Activated naive CD4-positive, alpha-beta T cell treated with anti-CD3 and anti-CD28 coated beads, Interleukin-2, amount 50 U/mL, for 24 hours (primary cell): ENCODE measurements around the gene UQCRC1.

Source experiments
- H3K27ac Mint-ChIP-seq: one replicate; pipeline ENCODE4 v1.8.0; 2021; ENCODE audit warnings: mild to moderate bottlenecking, mixed read lengths
- H3K27me3 Mint-ChIP-seq: one replicate; pipeline ENCODE4 v1.8.0; 2021; ENCODE audit warnings: mixed read lengths
- H3K36me3 Mint-ChIP-seq: one replicate; pipeline ENCODE4 v1.8.0; 2021; ENCODE audit warnings: mixed read lengths
- H3K4me1 Mint-ChIP-seq: one replicate; pipeline ENCODE4 v1.8.0; 2021; ENCODE audit warnings: mixed read lengths
- H3K4me3 Mint-ChIP-seq: one replicate; pipeline ENCODE4 v1.8.0; 2021; ENCODE audit warnings: mild to moderate bottlenecking, mixed read lengths
- H3K9me3 Mint-ChIP-seq: one replicate; pipeline ENCODE4 v1.8.0; 2021; ENCODE audit warnings: mixed read lengths

The UQCRC1 gene

GRCh38 chr3:48621461-48621869 is 12.0 kb upstream of the UQCRC1 start, which contains the start of gene TMEM89:
TMEM89 (minus strand) TSS chr3:48621769; CDS start chr3:48621756, 13 bp downstream.
- Mint-ChIP-seq H3K27ac (no peak within 1 kb of the TSS), H3K4me3 (no peak within 1 kb of the TSS), H3K9me3 (no peaks in the 10 kb centered on the region), H3K36me3 (no peaks in the 10 kb centered on the region), H3K4me1 (peaks cover 12% of the 10 kb centered on the region), H3K27me3 (no peaks in the 10 kb centered on the region)

DNA sequence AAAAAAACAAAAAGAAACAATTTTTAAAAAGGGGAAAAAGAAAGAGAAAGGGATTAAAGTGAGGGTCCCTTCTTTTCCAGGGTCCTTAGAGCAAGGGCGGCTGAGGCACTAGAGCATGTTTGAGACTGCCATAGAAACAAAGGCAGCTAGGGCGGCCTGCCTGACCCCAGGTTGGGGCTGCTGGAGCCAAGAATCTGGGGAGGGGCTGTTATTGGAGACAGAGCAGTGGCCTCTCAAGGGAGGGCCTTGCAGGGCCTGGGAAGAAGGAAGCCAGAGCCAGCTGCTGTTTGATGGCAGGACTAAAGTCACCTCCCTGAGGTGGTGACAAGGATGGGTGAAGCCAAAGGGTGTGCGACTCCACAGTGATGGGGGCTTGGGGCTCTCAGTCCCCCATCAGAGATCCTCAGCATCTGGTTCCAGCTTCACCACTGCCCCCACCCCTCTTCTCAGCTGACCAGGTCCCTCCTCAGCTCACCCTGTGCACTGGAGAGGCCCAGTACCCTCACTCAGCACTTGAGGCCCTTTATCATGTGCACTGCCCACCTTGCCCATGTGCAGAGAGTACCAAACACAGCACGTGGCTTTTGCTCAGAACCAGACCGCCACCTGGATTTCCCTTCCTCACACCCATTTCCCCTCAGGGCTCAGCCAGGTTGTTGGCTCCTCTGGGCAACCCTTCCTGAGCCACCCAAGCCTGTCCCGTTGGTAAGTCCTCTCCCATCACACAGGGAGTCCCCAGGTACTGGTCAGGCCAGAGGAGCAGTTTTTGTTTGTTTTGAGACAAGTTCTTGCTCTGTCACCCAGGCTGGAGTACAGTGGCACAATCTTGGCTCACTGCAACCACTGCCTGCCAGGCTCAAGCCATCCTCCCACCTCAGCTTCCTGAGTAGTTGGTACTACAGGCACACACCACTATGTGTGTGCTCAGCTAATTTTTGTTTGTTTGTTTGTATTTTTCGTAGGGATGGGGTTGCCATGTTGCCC is 10.4 kb upstream of the UQCRC1 start:
- Mint-ChIP-seq H3K27me3 (no peaks in the 10 kb centered on the region), H3K27ac (no peak overlapping the region), H3K4me3 (no peak overlapping the region), H3K9me3 (no peaks in the 10 kb centered on the region), H3K36me3 (no peaks in the 10 kb centered on the region), H3K4me1 (peaks cover 10% of the 10 kb centered on the region)

- no peaks in the 10 kb centered on the region for H3K36me3 Mint-ChIP-seq
- H3K4me3 Mint-ChIP-seq, result no peak overlapping the region
- H3K27ac Mint-ChIP-seq, result no peak overlapping the region
- H3K27me3 Mint-ChIP-seq, result no peaks in the 10 kb centered on the region
- no peaks in the 10 kb centered on the region for H3K4me1 Mint-ChIP-seq
- no peaks in the 10 kb centered on the region for H3K9me3 Mint-ChIP-seq
Measured at GRCh38 chr3:48617559-48617958, 8.1 kb upstream of the UQCRC1 start.

DNA sequence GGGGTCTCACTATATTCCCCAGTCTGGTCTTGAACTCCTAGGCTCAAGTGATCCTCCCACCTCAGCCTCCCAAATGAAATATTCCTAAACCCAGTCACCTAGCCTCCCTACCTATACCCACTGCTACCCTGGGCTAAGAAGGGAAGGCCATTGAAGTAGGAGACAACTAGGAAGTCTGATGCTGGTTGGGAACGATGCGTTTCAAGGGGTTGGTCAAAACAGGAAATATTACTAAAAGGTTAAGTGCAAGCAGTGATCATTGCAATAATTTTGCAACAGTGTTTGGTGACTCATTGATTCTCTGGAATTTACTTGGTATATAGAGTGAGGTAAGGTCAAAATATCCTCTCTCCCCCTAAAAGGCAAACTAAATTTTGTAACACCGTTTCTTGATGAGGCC is 4.6 kb upstream of the UQCRC1 start:
- Mint-ChIP-seq H3K4me3 (no peak overlapping the region), H3K27ac (no peak overlapping the region), H3K9me3 (no peaks in the 10 kb centered on the region), H3K36me3 (peaks cover 1% of the 10 kb centered on the region), H3K27me3 (no peaks in the 10 kb centered on the region), H3K4me1 (peaks cover 5% of the 10 kb centered on the region)

DNA sequence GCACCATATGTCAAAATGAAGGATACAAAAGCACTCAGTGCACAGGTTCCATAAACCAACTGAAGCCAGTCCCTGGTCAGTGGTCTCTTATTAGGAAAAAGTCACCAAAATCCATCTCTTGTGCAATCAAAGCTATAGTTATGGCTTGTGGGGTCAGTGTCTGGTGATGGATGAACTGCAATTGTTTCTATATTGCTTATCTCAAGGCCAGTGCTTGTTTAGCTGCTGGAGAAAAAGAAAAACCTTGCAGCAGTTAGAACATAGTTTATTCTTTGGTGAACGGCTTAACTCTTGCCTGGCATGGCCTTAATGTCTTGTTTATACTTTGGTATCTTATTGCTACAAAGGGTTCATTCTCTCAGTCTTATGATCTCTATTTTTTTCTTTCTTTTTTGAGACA is 2.9 kb upstream of the UQCRC1 start:
- no peaks in the 10 kb centered on the region for H3K27me3 Mint-ChIP-seq
- H3K27ac Mint-ChIP-seq, result no peak overlapping the region
- H3K36me3 Mint-ChIP-seq, result peaks cover 4% of the 10 kb centered on the region
- no peaks in the 10 kb centered on the region for H3K9me3 Mint-ChIP-seq
- no peak overlapping the region for H3K4me3 Mint-ChIP-seq
- H3K4me1 Mint-ChIP-seq, result peaks cover 16% of the 10 kb centered on the region

DNA sequence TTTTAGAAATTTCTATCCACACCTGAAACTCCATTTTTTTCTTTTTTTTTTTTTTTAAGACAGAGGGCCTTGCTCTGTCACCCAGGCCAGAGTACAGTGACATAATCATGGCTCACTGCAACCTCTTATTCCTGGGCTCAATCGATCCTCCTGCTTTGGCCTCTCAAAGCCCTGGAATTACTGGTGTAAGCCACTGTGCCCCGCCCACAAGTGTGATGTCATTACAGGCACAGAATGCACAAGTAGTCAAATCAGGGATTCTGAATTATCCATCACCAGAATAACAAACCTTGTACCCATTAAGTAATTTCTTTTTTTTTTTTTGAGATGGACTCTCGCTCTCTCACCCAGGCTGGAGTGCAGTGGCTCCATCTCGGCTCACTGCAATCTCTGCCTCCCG is 1.9 kb downstream of the UQCRC1 start:
- Mint-ChIP-seq H3K9me3 (no peaks in the 10 kb centered on the region), H3K36me3 (peaks cover 10% of the 10 kb centered on the region), H3K27ac (no peak overlapping the region), H3K27me3 (no peaks in the 10 kb centered on the region), H3K4me1 (peaks cover 16% of the 10 kb centered on the region), H3K4me3 (no peak overlapping the region)

- no peaks in the 10 kb centered on the region for H3K4me1 Mint-ChIP-seq
- no peaks in the 10 kb centered on the region for H3K27me3 Mint-ChIP-seq
- H3K4me3 Mint-ChIP-seq, result no peak overlapping the region
- H3K36me3 Mint-ChIP-seq, result peaks cover 7% of the 10 kb centered on the region
- no peaks in the 10 kb centered on the region for H3K9me3 Mint-ChIP-seq
- no peak overlapping the region for H3K27ac Mint-ChIP-seq
Measured at GRCh38 chr3:48601622-48601994, 7.8 kb downstream of the UQCRC1 start.

DNA sequence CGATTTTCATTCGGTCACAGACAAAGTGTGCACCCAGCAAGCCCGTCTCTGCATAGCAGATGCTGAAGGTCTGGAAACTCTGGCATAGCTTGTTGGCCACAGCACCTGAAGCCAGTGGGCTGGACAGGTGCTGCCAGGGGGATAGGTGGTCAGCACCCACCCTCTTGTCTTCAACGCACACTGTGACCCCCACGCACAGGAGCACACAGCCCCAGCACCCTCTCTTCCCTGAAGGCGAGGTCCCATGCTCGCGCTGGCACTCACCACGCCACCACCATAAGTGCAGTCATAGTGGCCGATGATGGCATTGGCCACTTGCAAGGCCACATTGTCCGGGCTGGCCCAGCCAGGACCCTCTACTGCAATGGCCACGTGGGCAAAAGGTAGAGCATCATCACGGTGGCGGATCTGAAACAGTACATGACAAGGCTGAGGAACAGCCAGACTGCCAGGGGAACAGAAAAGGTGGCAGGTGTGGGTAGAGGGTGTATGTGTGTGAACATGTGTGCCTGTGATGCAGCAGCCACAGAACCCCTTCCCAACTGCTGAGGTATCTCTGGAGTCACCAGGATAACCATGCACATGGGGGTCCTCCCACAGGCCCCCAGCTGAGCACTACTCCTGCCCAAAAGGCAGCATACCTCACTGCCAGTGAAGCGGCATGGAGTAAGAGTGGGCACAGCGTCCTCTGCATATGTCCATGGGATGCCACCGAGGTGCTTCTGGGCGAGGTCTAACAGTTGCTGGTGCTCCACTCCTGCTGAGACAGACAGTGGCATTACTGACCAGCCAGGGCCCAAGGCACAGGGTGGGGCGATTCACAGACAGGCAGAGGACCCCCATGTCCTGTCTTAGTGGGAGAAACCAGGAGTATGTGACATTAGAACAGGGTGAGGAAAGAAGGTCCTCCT is 8.5 kb downstream of the UQCRC1 start:
- Mint-ChIP-seq H3K36me3 (peaks cover 7% of the 10 kb centered on the region), H3K4me3 (no peak overlapping the region), H3K27me3 (no peaks in the 10 kb centered on the region), H3K9me3 (no peaks in the 10 kb centered on the region), H3K27ac (no peak overlapping the region), H3K4me1 (no peaks in the 10 kb centered on the region)

DNA sequence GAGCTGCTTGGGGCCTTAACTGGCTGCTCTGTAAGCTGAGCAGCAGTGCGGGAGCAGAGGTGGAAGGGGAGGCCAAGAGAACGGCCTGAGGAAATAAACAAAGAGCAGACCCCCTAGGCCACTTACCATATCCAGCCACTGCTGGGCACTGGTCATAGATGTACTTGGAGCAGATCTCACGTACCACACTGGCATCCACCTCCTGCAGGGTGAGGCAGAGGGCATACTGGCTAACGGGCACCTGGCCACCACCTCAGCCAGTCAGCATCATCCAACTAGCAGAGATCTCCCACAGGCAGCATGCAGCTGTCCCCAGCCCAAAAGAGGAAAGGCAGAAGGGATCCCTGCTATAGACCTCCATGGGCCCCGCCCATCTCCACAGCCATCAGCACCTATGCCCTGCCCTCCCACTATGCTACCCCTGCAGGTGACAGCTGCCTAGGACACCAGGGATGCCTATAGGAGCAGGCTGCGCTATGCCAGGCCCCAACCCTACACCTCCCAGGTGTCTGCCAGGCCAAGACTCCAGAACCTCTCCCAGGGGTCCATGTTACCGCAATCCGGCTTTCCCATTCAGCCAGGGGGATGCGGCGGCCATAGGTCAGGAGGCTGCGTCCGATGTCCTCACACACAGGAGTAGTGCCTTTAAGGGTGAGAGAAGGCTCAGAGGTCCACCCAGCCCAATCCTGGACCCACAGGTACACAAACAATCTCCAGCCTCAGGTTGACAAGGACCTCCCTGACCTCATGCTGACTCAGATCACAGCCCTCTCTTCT is 9.7 kb downstream of the UQCRC1 start:
- Mint-ChIP-seq H3K27ac (no peak overlapping the region), H3K4me1 (no peaks in the 10 kb centered on the region), H3K27me3 (no peaks in the 10 kb centered on the region), H3K36me3 (peaks cover 7% of the 10 kb centered on the region), H3K9me3 (no peaks in the 10 kb centered on the region), H3K4me3 (no peak overlapping the region)

GRCh38 chr3:48599077-48599501 is 10.4 kb downstream of the UQCRC1 start:
- no peak overlapping the region for H3K27ac Mint-ChIP-seq
- no peak overlapping the region for H3K4me3 Mint-ChIP-seq
- H3K4me1 Mint-ChIP-seq, result no peaks in the 10 kb centered on the region
- H3K9me3 Mint-ChIP-seq, result no peaks in the 10 kb centered on the region
- peaks cover 6% of the 10 kb centered on the region for H3K36me3 Mint-ChIP-seq
- H3K27me3 Mint-ChIP-seq, result peaks cover 2% of the 10 kb centered on the region

- Mint-ChIP-seq H3K9me3 (no peaks in the 10 kb centered on the region), H3K27ac (no peak overlapping the region), H3K4me3 (no peak overlapping the region), H3K4me1 (no peaks in the 10 kb centered on the region), H3K36me3 (peaks cover 6% of the 10 kb centered on the region), H3K27me3 (peaks cover 2% of the 10 kb centered on the region)
Measured at GRCh38 chr3:48598323-48599076, 10.9 kb downstream of the UQCRC1 start.

GRCh38 chr3:48597408-48597800 is 12.0 kb downstream of the UQCRC1 start:
- peak overlapping the region; percentile 41 for H3K27ac Mint-ChIP-seq
- no peaks in the 10 kb centered on the region for H3K9me3 Mint-ChIP-seq
- H3K36me3 Mint-ChIP-seq, result peaks cover 2% of the 10 kb centered on the region
- H3K4me3 Mint-ChIP-seq, result no peak overlapping the region
- peaks cover 4% of the 10 kb centered on the region for H3K27me3 Mint-ChIP-seq
- H3K4me1 Mint-ChIP-seq, result no peaks in the 10 kb centered on the region

GRCh38 chr3:48596676-48597407 is 12.6 kb downstream of the UQCRC1 start:
- H3K4me1 Mint-ChIP-seq, result no peaks in the 10 kb centered on the region
- no peak overlapping the region for H3K27ac Mint-ChIP-seq
- H3K36me3 Mint-ChIP-seq, result no peaks in the 10 kb centered on the region
- peaks cover 4% of the 10 kb centered on the region for H3K27me3 Mint-ChIP-seq
- no peak overlapping the region for H3K4me3 Mint-ChIP-seq
- H3K9me3 Mint-ChIP-seq, result no peaks in the 10 kb centered on the region

DNA sequence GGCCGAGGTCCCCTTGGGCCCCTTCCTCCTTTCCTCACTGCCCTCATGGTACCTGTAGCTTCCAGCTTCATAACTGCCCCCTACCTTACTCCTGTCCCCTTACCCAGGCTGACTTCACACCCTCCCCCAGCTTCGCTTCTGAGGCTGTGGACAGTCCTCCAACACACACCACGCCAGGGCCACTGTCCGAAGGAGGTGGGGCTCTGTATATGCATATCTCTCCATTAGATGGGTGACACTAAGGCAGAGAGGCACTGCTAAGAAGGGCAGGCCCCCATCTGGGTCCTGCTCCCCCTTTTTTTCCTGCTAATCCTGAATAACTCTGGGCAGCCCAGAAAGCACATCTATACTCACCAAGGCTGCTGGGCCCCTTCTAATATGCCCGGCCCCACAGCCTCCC is 13.3 kb downstream of the UQCRC1 start:
- H3K9me3 Mint-ChIP-seq, result no peaks in the 10 kb centered on the region
- no peaks in the 10 kb centered on the region for H3K4me1 Mint-ChIP-seq
- no peaks in the 10 kb centered on the region for H3K36me3 Mint-ChIP-seq
- no peak overlapping the region for H3K4me3 Mint-ChIP-seq
- H3K27ac Mint-ChIP-seq, result no peak overlapping the region
- peaks cover 4% of the 10 kb centered on the region for H3K27me3 Mint-ChIP-seq
